Measurements from ENCODE around the gene BORCS5. TPM values are rescaled to one million over a fixed set of nuclear protein-coding genes. Genes with fewer than 3 reads are reported as not detected.

The BORCS5 gene
- total RNA-seq, 2 experiments from 2014 or later, result 10.4 to 22.9 TPM

DNA sequence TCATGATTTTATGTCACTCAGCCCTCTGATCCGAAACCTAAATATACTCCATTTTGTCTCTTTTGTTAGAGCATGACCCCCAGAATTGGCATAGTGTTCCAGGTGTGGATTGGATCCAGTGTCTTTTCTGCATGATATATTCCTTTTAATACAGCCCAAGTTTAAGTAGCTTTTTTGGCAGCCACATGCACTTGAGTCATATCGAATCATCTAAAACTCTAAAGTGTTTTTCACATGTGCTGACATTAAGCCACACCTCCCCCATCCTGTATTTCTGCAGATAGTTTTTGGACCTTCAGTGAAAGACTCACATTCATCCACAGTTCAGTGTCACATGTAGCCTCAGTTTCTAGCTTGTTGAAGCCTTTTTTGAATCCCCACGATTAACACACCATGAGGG lies 30.6 kb downstream of the BORCS5 start:
- intact Hi-C loops (cut with micrococcal nuclease; ENCODE audit: unreplicated experiment), result no loop called here
- no peak overlapping the region for H3K27ac ChIP-seq (ENCODE audit: low read depth, low read length, poor library complexity, severe bottlenecking)
- POLR2A ChIA-PET, result no interaction called here

GRCh38 chr12:12392413-12392812 lies 35.5 kb downstream of the BORCS5 start:
- H3K4me3 ChIP-seq (ENCODE audit: low read depth, low read length, poor library complexity, severe bottlenecking), result no peak overlapping the region
- no peak for DNase-seq (ENCODE audit: low spot score)
- BruUV-seq (replicated peaks), result no TSS peak
- POLR2A ChIA-PET, result interaction anchor here (0.6 kb wide), 3 partner anchors 10 to 912 kb away, joined by 3 to 4 read pairs (median 3); no protein-coding TSS in a partner anchor
- TF ChIP-seq CTCF (conservative IDR thresholded peaks at IDR 0.05; ENCODE audit: low read length) (no peak), EZH2phosphoT487 (IDR thresholded peaks at IDR 0.05; ENCODE audit: borderline replicate concordance, low read depth, low read length) (no peak)
- intact Hi-C loops (cut with micrococcal nuclease; ENCODE audit: unreplicated experiment), result no loop called here
- H4K20me1 ChIP-seq (ENCODE audit: insufficient read depth, low read length), result no peaks in the 10 kb centered on the region
- H3K4me1 ChIP-seq (ENCODE audit: insufficient read depth, low read length, poor library complexity, severe bottlenecking), result no peaks in the 10 kb centered on the region
- no peaks in the 10 kb centered on the region for H3K36me3 ChIP-seq (ENCODE audit: insufficient read depth, low read length)
- H3K9me3 ChIP-seq (ENCODE audit: low read length), result no peaks in the 10 kb centered on the region
- H3K4me2 ChIP-seq (ENCODE audit: low read length), result no peak overlapping the region
- H3K9me2 ChIP-seq (ENCODE audit: insufficient read depth, low read length), result no peaks in the 10 kb centered on the region
- no peak overlapping the region for H3K27ac ChIP-seq (ENCODE audit: low read depth, low read length, poor library complexity, severe bottlenecking)
- CTCF ChIA-PET (ENCODE audit: unreplicated experiment), result no interaction called here
- no peaks in the 10 kb centered on the region for H3K79me2 ChIP-seq (ENCODE audit: insufficient read depth, low read depth, low read length)
- H2AFZ ChIP-seq (ENCODE audit: low read length), result no peak overlapping the region

More for the DNA sequence above, 30.6 kb downstream of the BORCS5 start:
- Histone ChIP-seq H3K4me1 (ENCODE audit: insufficient read depth, low read length, poor library complexity, severe bottlenecking) (no peaks in the 10 kb centered on the region), H2AFZ (ENCODE audit: low read length) (no peak overlapping the region), H3K79me2 (ENCODE audit: insufficient read depth, low read depth, low read length) (no peaks in the 10 kb centered on the region), H3K9me3 (ENCODE audit: low read length) (no peaks in the 10 kb centered on the region), H3K4me2 (ENCODE audit: low read length) (no peak overlapping the region), H3K4me3 (ENCODE audit: low read depth, low read length, poor library complexity, severe bottlenecking) (no peak overlapping the region), H3K36me3 (ENCODE audit: insufficient read depth, low read length) (peaks cover 16% of the 10 kb centered on the region; the same call in 1 of the 2 replicates), H3K9me2 (ENCODE audit: insufficient read depth, low read length) (no peaks in the 10 kb centered on the region), H4K20me1 (ENCODE audit: insufficient read depth, low read length) (no peaks in the 10 kb centered on the region)
- BruUV-seq (replicated peaks), result no TSS peak
- no peak for DNase-seq (ENCODE audit: low spot score)
- no peak for TF ChIP-seq EZH2phosphoT487 (IDR thresholded peaks at IDR 0.05; ENCODE audit: borderline replicate concordance, low read depth, low read length)
- no peak for TF ChIP-seq CTCF (conservative IDR thresholded peaks at IDR 0.05; ENCODE audit: low read length)
- CTCF ChIA-PET (ENCODE audit: unreplicated experiment), result no interaction called here

- CTCF ChIA-PET (ENCODE audit: unreplicated experiment), result no interaction called here
- Histone ChIP-seq H3K9me3 (ENCODE audit: low read length) (no peaks in the 10 kb centered on the region), H4K20me1 (ENCODE audit: insufficient read depth, low read length) (no peaks in the 10 kb centered on the region), H3K4me3 (ENCODE audit: low read depth, low read length, poor library complexity, severe bottlenecking) (no peak overlapping the region), H3K27ac (ENCODE audit: low read depth, low read length, poor library complexity, severe bottlenecking) (no peak overlapping the region), H3K36me3 (ENCODE audit: insufficient read depth, low read length) (no peaks in the 10 kb centered on the region), H3K79me2 (ENCODE audit: insufficient read depth, low read depth, low read length) (no peaks in the 10 kb centered on the region), H3K9me2 (ENCODE audit: insufficient read depth, low read length) (no peaks in the 10 kb centered on the region), H3K4me2 (ENCODE audit: low read length) (no peak overlapping the region), H3K4me1 (ENCODE audit: insufficient read depth, low read length, poor library complexity, severe bottlenecking) (no peaks in the 10 kb centered on the region), H2AFZ (ENCODE audit: low read length) (no peak overlapping the region)
- no TSS peak for BruUV-seq (replicated peaks)
- intact Hi-C loops (cut with micrococcal nuclease; ENCODE audit: unreplicated experiment), result no loop called here
- POLR2A ChIA-PET, result no interaction called here
- no peak for TF ChIP-seq CTCF (conservative IDR thresholded peaks at IDR 0.05; ENCODE audit: low read length)
- TF ChIP-seq EZH2phosphoT487 (IDR thresholded peaks at IDR 0.05; ENCODE audit: borderline replicate concordance, low read depth, low read length), result no peak
- no peak for DNase-seq (ENCODE audit: low spot score)
Observed at GRCh38 chr12:12393171-12393570, 36.3 kb downstream of the BORCS5 start.
